IgD-negative memory B cell (primary cell): Measurements from ENCODE around the gene SCIN. TPM values are rescaled to one million over a fixed set of nuclear protein-coding genes. Genes with fewer than 3 reads are reported as not detected.
A peak's percentile ranks its signal among the peaks of the same experiment; 100 is the strongest.
"Not testable (repeated sequence)": the region's sequence is repeated elsewhere in the genome, so short reads cannot be mapped to it uniquely, and the experiment has no call there.

ENCODE experiments used
- H3K27ac Mint-ChIP-seq, 3 donors: one replicate each; pipeline ENCODE4 v1.8.0; 2020 to 2022; ENCODE audit warnings: mild to moderate bottlenecking in 3 of 3, mixed read lengths in 3 of 3, moderate library complexity in 1 of 3
- H3K27me3 Mint-ChIP-seq: one replicate; pipeline ENCODE4 v1.8.0; 2021; ENCODE audit warnings: mixed read lengths
- H3K36me3 Mint-ChIP-seq: one replicate; pipeline ENCODE4 v1.8.0; 2020; ENCODE audit warnings: mild to moderate bottlenecking, mixed read lengths
- H3K4me1 Mint-ChIP-seq, 3 donors: one replicate each; pipeline ENCODE4 v1.8.0; 2020 to 2022; ENCODE audit warnings: mixed read lengths in 3 of 3, mild to moderate bottlenecking in 1 of 3
- H3K4me3 Mint-ChIP-seq, 4 donors: one replicate each; pipeline ENCODE4 v1.8.0; 2020 to 2022; ENCODE audit warnings: mild to moderate bottlenecking in 4 of 4, mixed read lengths in 4 of 4, moderate library complexity in 3 of 4
- H3K9me3 Mint-ChIP-seq, 3 donors: one replicate each; pipeline ENCODE4 v1.8.0; 2020 to 2021; ENCODE audit warnings: mixed read lengths in 3 of 3, mild to moderate bottlenecking in 1 of 3
- polyA plus RNA-seq: library from polyadenylated mRNA; unstranded; fragments of 300-500 nt; fragmentation: Illumina TruSeq; gene quantifications from one replicate; pipeline ENCODE4 v1.2.3, GENCODE V29; 2021

The SCIN gene
- polyA plus RNA-seq = 1.6 TPM

- H3K36me3 Mint-ChIP-seq = no peaks in the 10 kb centered on the region
- H3K27ac Mint-ChIP-seq = peak within 1 kb of the TSS in 2 of 3 donors; percentile 42 to 94
- H3K9me3 Mint-ChIP-seq = no peaks in the 10 kb centered on the region
- peak within 1 kb of the TSS; percentile 66 to 98 (median 88) for H3K4me3 Mint-ChIP-seq
- peaks cover 19% of the 10 kb centered on the region for H3K27me3 Mint-ChIP-seq
- peaks cover 3 to 20% (median 19%) of the 10 kb centered on the region in 3 donors for H3K4me1 Mint-ChIP-seq
Measured at GRCh38 chr7:12570534-12571461, at the start of gene SCIN. TSS of gene SCIN (plus strand) at chr7:12570720. CDS start at chr7:12570787, 67 bp downstream.

GRCh38 chr7:12524794-12525386, 45.6 kb upstream of the SCIN start:
- Mint-ChIP-seq H3K4me3 (no peak overlapping the region), H3K27me3 (no peaks in the 10 kb centered on the region), H3K36me3 (no peaks in the 10 kb centered on the region), H3K27ac (no peak overlapping the region), H3K9me3 (no peaks in the 10 kb centered on the region), H3K4me1 (no peaks in the 10 kb centered on the region)

GRCh38 chr7:12526693-12527092, 43.8 kb upstream of the SCIN start:
- H3K27me3 Mint-ChIP-seq, H3K9me3 Mint-ChIP-seq, H3K36me3 Mint-ChIP-seq, H3K4me3 Mint-ChIP-seq, H3K27ac Mint-ChIP-seq, H3K4me1 Mint-ChIP-seq: not testable (repeated sequence)

GRCh38 chr7:12527670-12528069, 42.9 kb upstream of the SCIN start:
- not testable (repeated sequence) for H3K27ac Mint-ChIP-seq, H3K4me3 Mint-ChIP-seq, H3K27me3 Mint-ChIP-seq, H3K36me3 Mint-ChIP-seq, H3K9me3 Mint-ChIP-seq, H3K4me1 Mint-ChIP-seq

- Mint-ChIP-seq H3K27ac (no peak overlapping the region), H3K27me3 (peaks cover 3% of the 10 kb centered on the region), H3K9me3 (peaks cover 0 to 3% (median 0%) of the 10 kb centered on the region in 3 donors), H3K4me1 (no peaks in the 10 kb centered on the region), H3K4me3 (no peak overlapping the region), H3K36me3 (peaks cover 2% of the 10 kb centered on the region)
Measured at GRCh38 chr7:12529971-12530710, 40.4 kb upstream of the SCIN start.

- Mint-ChIP-seq H3K4me1 (no peaks in the 10 kb centered on the region), H3K9me3 (peaks cover 3 to 4% (median 3%) of the 10 kb centered on the region in 3 donors)
Measured at GRCh38 chr7:12531784-12532183, 38.7 kb upstream of the SCIN start.

GRCh38 chr7:12534046-12534445, 36.5 kb upstream of the SCIN start:
- no peak overlapping the region for H3K27ac Mint-ChIP-seq
- peaks cover 2% of the 10 kb centered on the region for H3K36me3 Mint-ChIP-seq
- peaks cover 3% of the 10 kb centered on the region for H3K27me3 Mint-ChIP-seq
- no peak overlapping the region for H3K4me3 Mint-ChIP-seq
- H3K9me3 Mint-ChIP-seq = peaks cover 3 to 8% (median 3%) of the 10 kb centered on the region in 3 donors
- no peaks in the 10 kb centered on the region for H3K4me1 Mint-ChIP-seq

More at GRCh38 chr7:12531784-12532183, 38.7 kb upstream of the SCIN start:
- Mint-ChIP-seq H3K27me3 (peaks cover 3% of the 10 kb centered on the region), H3K27ac (no peak overlapping the region), H3K36me3 (peaks cover 2% of the 10 kb centered on the region), H3K4me3 (no peak overlapping the region)

- no peak overlapping the region for H3K27ac Mint-ChIP-seq
- peaks cover 3 to 13% (median 4%) of the 10 kb centered on the region in 3 donors for H3K9me3 Mint-ChIP-seq
- H3K4me3 Mint-ChIP-seq = no peak overlapping the region
- H3K36me3 Mint-ChIP-seq = no peaks in the 10 kb centered on the region
- H3K4me1 Mint-ChIP-seq = no peaks in the 10 kb centered on the region
- H3K27me3 Mint-ChIP-seq = no peaks in the 10 kb centered on the region
Measured at GRCh38 chr7:12539681-12540080, 30.8 kb upstream of the SCIN start.

GRCh38 chr7:12540850-12541249, 29.7 kb upstream of the SCIN start:
- H3K9me3 Mint-ChIP-seq = peaks cover 0 to 13% (median 4%) of the 10 kb centered on the region in 3 donors
- H3K4me1 Mint-ChIP-seq = no peaks in the 10 kb centered on the region
- H3K27ac Mint-ChIP-seq = no peak overlapping the region
- H3K4me3 Mint-ChIP-seq = no peak overlapping the region
- H3K27me3 Mint-ChIP-seq = no peaks in the 10 kb centered on the region
- H3K36me3 Mint-ChIP-seq = no peaks in the 10 kb centered on the region

GRCh38 chr7:12543586-12543985, 26.9 kb upstream of the SCIN start:
- H3K27me3 Mint-ChIP-seq = no peaks in the 10 kb centered on the region
- H3K4me3 Mint-ChIP-seq = no peak overlapping the region
- no peaks in the 10 kb centered on the region for H3K4me1 Mint-ChIP-seq
- H3K9me3 Mint-ChIP-seq = peaks cover 0 to 5% (median 2%) of the 10 kb centered on the region in 3 donors
- H3K27ac Mint-ChIP-seq = no peak overlapping the region
- no peaks in the 10 kb centered on the region for H3K36me3 Mint-ChIP-seq

- no peaks in the 10 kb centered on the region for H3K4me1 Mint-ChIP-seq
- H3K27me3 Mint-ChIP-seq = no peaks in the 10 kb centered on the region
- no peaks in the 10 kb centered on the region for H3K9me3 Mint-ChIP-seq
- no peak overlapping the region for H3K4me3 Mint-ChIP-seq
- no peak overlapping the region for H3K27ac Mint-ChIP-seq
- no peaks in the 10 kb centered on the region for H3K36me3 Mint-ChIP-seq
Measured at GRCh38 chr7:12549106-12549505, 21.4 kb upstream of the SCIN start.

GRCh38 chr7:12550956-12551355, 19.6 kb upstream of the SCIN start:
- H3K27me3 Mint-ChIP-seq = no peaks in the 10 kb centered on the region
- H3K4me3 Mint-ChIP-seq = no peak overlapping the region
- no peak overlapping the region for H3K27ac Mint-ChIP-seq
- no peaks in the 10 kb centered on the region for H3K9me3 Mint-ChIP-seq
- H3K4me1 Mint-ChIP-seq = peaks cover 0 to 1% (median 0%) of the 10 kb centered on the region in 3 donors
- H3K36me3 Mint-ChIP-seq = no peaks in the 10 kb centered on the region

- peaks cover 3% of the 10 kb centered on the region for H3K36me3 Mint-ChIP-seq
- H3K27me3 Mint-ChIP-seq = no peaks in the 10 kb centered on the region
- peaks cover 0 to 3% (median 0%) of the 10 kb centered on the region in 3 donors for H3K4me1 Mint-ChIP-seq
- H3K27ac Mint-ChIP-seq = no peak overlapping the region
- peaks cover 2 to 4% (median 2%) of the 10 kb centered on the region in 3 donors for H3K9me3 Mint-ChIP-seq
- no peak overlapping the region for H3K4me3 Mint-ChIP-seq
Measured at GRCh38 chr7:12552876-12553275, 17.6 kb upstream of the SCIN start.

- no peak overlapping the region for H3K27ac Mint-ChIP-seq
- H3K9me3 Mint-ChIP-seq = peaks cover 2 to 4% (median 2%) of the 10 kb centered on the region in 3 donors
- no peak overlapping the region for H3K4me3 Mint-ChIP-seq
- H3K27me3 Mint-ChIP-seq = no peaks in the 10 kb centered on the region
- peaks cover 3% of the 10 kb centered on the region for H3K36me3 Mint-ChIP-seq
- H3K4me1 Mint-ChIP-seq = peaks cover 0 to 3% (median 0%) of the 10 kb centered on the region in 3 donors
Measured at GRCh38 chr7:12553416-12553815, 17.1 kb upstream of the SCIN start.

GRCh38 chr7:12554351-12554750, 16.2 kb upstream of the SCIN start:
- Mint-ChIP-seq H3K9me3 (peaks cover 2 to 4% (median 2%) of the 10 kb centered on the region in 3 donors), H3K36me3 (peaks cover 3% of the 10 kb centered on the region), H3K4me1 (peaks cover 0 to 3% (median 0%) of the 10 kb centered on the region in 3 donors), H3K27ac (no peak overlapping the region), H3K27me3 (peaks cover 2% of the 10 kb centered on the region), H3K4me3 (no peak overlapping the region)
